H9 (cell line): Measurements from ENCODE around the gene NYAP2. TPM values are rescaled to one million over a fixed set of nuclear protein-coding genes. Genes with fewer than 3 reads are reported as not detected.
A peak's percentile ranks its signal among the peaks of the same experiment; 100 is the strongest.

Source experiments
- DNase-seq: peaks from one replicate; pipeline ENCODE4 v3.0.0-alpha.2; 2017
- H2AFZ ChIP-seq: one replicate; pipeline ENCODE4 v1.6.1; 2013; ENCODE audit warnings: mild to moderate bottlenecking, low read length, control low read depth, moderate library complexity
- H2AK5ac ChIP-seq: 2 replicates; pipeline ENCODE4 v1.6.1; 2013; ENCODE audit warnings: low read length, control low read depth, mixed read lengths; ENCODE audit not compliant: insufficient read length
- H2BK120ac ChIP-seq: one replicate; pipeline ENCODE4 v1.6.1; 2013; ENCODE audit warnings: low read depth, mild to moderate bottlenecking, low read length, control low read depth, inconsistent platforms; ENCODE audit not compliant: poor library complexity, severe bottlenecking
- H2BK12ac ChIP-seq: 2 replicates; pipeline ENCODE4 v1.6.1; 2013; ENCODE audit warnings: low read length, control low read depth, mixed read lengths, low read depth; ENCODE audit not compliant: insufficient read length
- H2BK15ac ChIP-seq: 2 replicates; pipeline ENCODE4 v1.6.1; 2013; ENCODE audit warnings: low read depth, low read length, control low read depth
- H2BK20ac ChIP-seq: one replicate; pipeline ENCODE4 v1.6.1; 2013; ENCODE audit warnings: low read depth, mild to moderate bottlenecking, low read length, control low read depth, inconsistent platforms; ENCODE audit not compliant: poor library complexity, severe bottlenecking
- H2BK5ac ChIP-seq: 2 replicates; pipeline ENCODE4 v1.6.1; 2013; ENCODE audit warnings: low read length, control low read depth, mixed read lengths; ENCODE audit not compliant: insufficient read length
- H3K14ac ChIP-seq: 2 replicates; pipeline ENCODE4 v1.6.1; 2013; ENCODE audit warnings: low read length, control low read depth; ENCODE audit not compliant: insufficient read depth
- H3K18ac ChIP-seq: 2 replicates; pipeline ENCODE4 v1.6.1; 2013; ENCODE audit warnings: low read depth, mild to moderate bottlenecking, mixed read lengths, low read length, control low read depth; ENCODE audit not compliant: insufficient read length
- H3K23ac ChIP-seq: 2 replicates; pipeline ENCODE4 v1.6.1; 2013; ENCODE audit warnings: low read length, control low read depth, mixed read lengths, low read depth; ENCODE audit not compliant: insufficient read length
- H3K23me2 ChIP-seq: 2 replicates; pipeline ENCODE4 v1.6.1; 2013; ENCODE audit warnings: low read depth, mild to moderate bottlenecking, mixed read lengths, low read length, control low read depth; ENCODE audit not compliant: insufficient read length, poor library complexity, severe bottlenecking
- H3K27ac ChIP-seq: 2 replicates; pipeline ENCODE4 v1.5.1; 2013; ENCODE audit warnings: low read length, control low read depth, mixed read lengths, low read depth; ENCODE audit not compliant: insufficient read length
- H3K27me3 ChIP-seq: 2 replicates; pipeline ENCODE4 v1.6.1; 2013; ENCODE audit warnings: low read length, control low read depth, inconsistent platforms; ENCODE audit not compliant: insufficient read depth
- H3K4ac ChIP-seq: 2 replicates; pipeline ENCODE4 v1.6.1; 2013; ENCODE audit warnings: low read depth, mild to moderate bottlenecking, control low read depth, inconsistent platforms, low read length, moderate library complexity
- H3K4me1 ChIP-seq: 2 replicates; pipeline ENCODE4 v1.6.1; 2013; ENCODE audit warnings: low read length, control low read depth, inconsistent platforms; ENCODE audit not compliant: insufficient read depth
- H3K4me2 ChIP-seq: 2 replicates; pipeline ENCODE4 v1.6.1; 2013; ENCODE audit warnings: low read length, control low read depth, mixed read lengths; ENCODE audit not compliant: insufficient read length, insufficient read depth
- H3K56ac ChIP-seq: 2 replicates; pipeline ENCODE4 v1.6.1; 2013; ENCODE audit warnings: low read depth, mild to moderate bottlenecking, mixed read lengths, low read length, control low read depth; ENCODE audit not compliant: insufficient read length
- H3K79me1 ChIP-seq: 2 replicates; pipeline ENCODE4 v1.6.1; 2013; ENCODE audit warnings: low read depth, mild to moderate bottlenecking, moderate library complexity, low read length, control low read depth, inconsistent platforms; ENCODE audit not compliant: insufficient read depth, poor library complexity, severe bottlenecking
- H3K79me2 ChIP-seq: 2 replicates; pipeline ENCODE4 v1.6.1; 2013; ENCODE audit warnings: low read length, control low read depth, inconsistent platforms; ENCODE audit not compliant: insufficient read depth
- H3K9ac ChIP-seq: 2 replicates; pipeline ENCODE4 v1.6.1; 2013; ENCODE audit warnings: low read length, control low read depth, mixed read lengths; ENCODE audit not compliant: insufficient read length; ENCODE audit errors: extremely low read depth
- H3K9me3 ChIP-seq: one replicate; pipeline ENCODE4 v1.6.1; 2013; ENCODE audit warnings: low read depth, low read length, inconsistent platforms; ENCODE audit not compliant: control insufficient read depth
- H3T11ph ChIP-seq: one replicate; pipeline ENCODE4 v1.6.1; 2013; ENCODE audit warnings: mild to moderate bottlenecking, low read length, control low read depth, inconsistent platforms
- H4K20me1 ChIP-seq: one replicate; pipeline ENCODE4 v1.6.1; 2013; ENCODE audit not compliant: control insufficient read depth, insufficient read length, insufficient read depth
- H4K5ac ChIP-seq: 2 replicates; pipeline ENCODE4 v1.6.1; 2013; ENCODE audit warnings: low read depth, mild to moderate bottlenecking, mixed read lengths, low read length, control low read depth; ENCODE audit not compliant: insufficient read length
- H4K8ac ChIP-seq: replicated peaks from 2 replicates; pipeline ENCODE4 v1.6.1; 2013; ENCODE audit warnings: low read length, control low read depth, mixed read lengths, low read depth; ENCODE audit not compliant: insufficient read length
- H4K91ac ChIP-seq: 2 replicates; pipeline ENCODE4 v1.6.1; 2013; ENCODE audit warnings: low read depth, mild to moderate bottlenecking, moderate library complexity, mixed read lengths, low read length, control low read depth; ENCODE audit not compliant: insufficient read length
- H3K27ac Mint-ChIP-seq, 3 experiments: 2 replicates in 2 of 3; 3 replicates in 1 of 3; pipeline ENCODE4 v1.8.0; 2020 to 2021; ENCODE audit warnings: mixed read lengths in 3 of 3, mild to moderate bottlenecking in 1 of 3, moderate library complexity in 1 of 3
- H3K27me3 Mint-ChIP-seq: 2 replicates; pipeline ENCODE4 v1.8.0; 2021; ENCODE audit warnings: low read depth, mild to moderate bottlenecking, moderate library complexity, mixed read lengths
- H3K36me3 Mint-ChIP-seq, 3 experiments: 2 replicates in 2 of 3; 3 replicates in 1 of 3; pipeline ENCODE4 v1.8.0; 2020 to 2021; ENCODE audit warnings: low read depth in 3 of 3, mixed read lengths in 3 of 3; ENCODE audit not compliant: insufficient read depth in 1 of 3
- H3K4me1 Mint-ChIP-seq, 2 experiments: 2 replicates each; pipeline ENCODE4 v1.8.0; 2020; ENCODE audit warnings: mixed read lengths in 2 of 2
- H3K4me3 Mint-ChIP-seq, 2 experiments: 2 replicates in 1 of 2; 3 replicates in 1 of 2; pipeline ENCODE4 v1.8.0; 2020 to 2021; ENCODE audit warnings: mild to moderate bottlenecking in 2 of 2, mixed read lengths in 2 of 2, moderate library complexity in 1 of 2
- H3K9me3 Mint-ChIP-seq, 2 experiments: 2 replicates in 1 of 2; 3 replicates in 1 of 2; pipeline ENCODE4 v1.8.0; 2020; ENCODE audit warnings: mild to moderate bottlenecking in 2 of 2, mixed read lengths in 2 of 2, moderate library complexity in 1 of 2
- WGBS: extraction: QIAGEN DNeasy Blood & Tissue Kit; methylation state at CpG from one replicate; pipeline ENCODE4 v1.1.7; 2013; ENCODE audit warnings: missing lambda C conversion rate, low lambda C conversion rate, mixed read lengths; ENCODE audit not compliant: insufficient read length; ENCODE audit errors: extremely low coverage; 5-methylcytosine and 5-hydroxymethylcytosine counted together
- total RNA-seq: library from RNA; stranded (reverse); gene quantifications from 2 replicates; pipeline ENCODE4 v1.2.1, GENCODE V29; 2021
- TF ChIP-seq, protein P1 (sequence below): fragments of 200-600 bp; sonication (generic); conservative IDR thresholded peaks from 3 replicates; pipeline ENCODE4 v1.8.0; 2021; ENCODE audit warnings: antibody characterized with exemption, mild to moderate bottlenecking

NYAP2 gene
- total RNA-seq, 1 experiment from 2014 or later = not detected

DNA sequence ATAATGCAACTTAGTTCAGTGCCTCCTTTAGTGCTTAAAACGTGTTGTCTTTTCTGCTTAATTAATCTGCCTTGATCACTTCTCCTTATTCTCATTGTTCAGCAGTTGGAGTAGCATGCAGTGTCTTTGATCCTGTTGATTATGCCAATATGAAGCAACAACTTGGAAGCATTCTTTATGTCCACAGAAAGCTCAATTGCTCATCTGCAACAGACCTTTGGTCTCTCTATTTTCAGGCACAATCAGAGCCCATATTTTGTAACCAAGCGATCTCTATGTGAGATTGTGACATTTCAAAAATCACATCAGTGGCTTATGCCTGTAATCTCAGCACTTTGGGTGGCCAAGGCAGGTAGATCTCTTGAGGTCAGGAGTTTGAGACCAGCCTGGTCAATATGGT, 217.3 kb downstream of the NYAP2 start:
- Histone ChIP-seq H2BK5ac (no peak overlapping the region), H3K27me3 (no peaks in the 10 kb centered on the region), H3K9ac (no peak overlapping the region), H2BK20ac (no peak overlapping the region), H3K4me1 (no peaks in the 10 kb centered on the region), H3K23ac (no peak overlapping the region), H2BK12ac (no peak overlapping the region), H2BK120ac (no peak overlapping the region), H3K9me3 (no peaks in the 10 kb centered on the region), H3T11ph (no peak overlapping the region), H3K4me2 (no peak overlapping the region), H4K91ac (no peak overlapping the region), H2BK15ac (no peak overlapping the region), H3K79me2 (no peaks in the 10 kb centered on the region), H3K56ac (no peak overlapping the region), H4K5ac (no peak overlapping the region), H2AK5ac (no peak overlapping the region), H2AFZ (no peak overlapping the region), H3K14ac (no peak overlapping the region), H3K18ac (no peak overlapping the region), H3K79me1 (no peaks in the 10 kb centered on the region), H3K4ac (no peak overlapping the region), H3K23me2 (no peaks in the 10 kb centered on the region), H4K8ac (no peak overlapping the region), H3K27ac (no peak overlapping the region), H4K20me1 (no peaks in the 10 kb centered on the region)
- H3K4me3 Mint-ChIP-seq = no peak overlapping the region
- H3K9me3 Mint-ChIP-seq = no peaks in the 10 kb centered on the region; a peak in 1 of 5 replicates
- TF ChIP-seq, protein P1, sequence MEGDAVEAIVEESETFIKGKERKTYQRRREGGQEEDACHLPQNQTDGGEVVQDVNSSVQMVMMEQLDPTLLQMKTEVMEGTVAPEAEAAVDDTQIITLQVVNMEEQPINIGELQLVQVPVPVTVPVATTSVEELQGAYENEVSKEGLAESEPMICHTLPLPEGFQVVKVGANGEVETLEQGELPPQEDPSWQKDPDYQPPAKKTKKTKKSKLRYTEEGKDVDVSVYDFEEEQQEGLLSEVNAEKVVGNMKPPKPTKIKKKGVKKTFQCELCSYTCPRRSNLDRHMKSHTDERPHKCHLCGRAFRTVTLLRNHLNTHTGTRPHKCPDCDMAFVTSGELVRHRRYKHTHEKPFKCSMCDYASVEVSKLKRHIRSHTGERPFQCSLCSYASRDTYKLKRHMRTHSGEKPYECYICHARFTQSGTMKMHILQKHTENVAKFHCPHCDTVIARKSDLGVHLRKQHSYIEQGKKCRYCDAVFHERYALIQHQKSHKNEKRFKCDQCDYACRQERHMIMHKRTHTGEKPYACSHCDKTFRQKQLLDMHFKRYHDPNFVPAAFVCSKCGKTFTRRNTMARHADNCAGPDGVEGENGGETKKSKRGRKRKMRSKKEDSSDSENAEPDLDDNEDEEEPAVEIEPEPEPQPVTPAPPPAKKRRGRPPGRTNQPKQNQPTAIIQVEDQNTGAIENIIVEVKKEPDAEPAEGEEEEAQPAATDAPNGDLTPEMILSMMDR = no peak
- H3K4me1 Mint-ChIP-seq = peaks cover 0 to under 1% of the 10 kb centered on the region in 2 experiments; a peak in 2 of 4 replicates
- H3K27ac Mint-ChIP-seq = peak overlapping the region in 1 of 3 experiments; percentile 44; a peak in 1 of 7 replicates
- H3K27me3 Mint-ChIP-seq = no peaks in the 10 kb centered on the region; the same call in 1 of the 2 replicates
- no peaks in the 10 kb centered on the region for H3K36me3 Mint-ChIP-seq
- DNase-seq = no peak
- WGBS = no CpG with 5 or more reads among the region's 2 CpGs
